ENCODE measurements around the gene TCP1. TPM values are rescaled to one million over a fixed set of nuclear protein-coding genes. Genes with fewer than 3 reads are reported as not detected.

The TCP1 gene
- polyA plus RNA-seq, 1 donor from 2014 or later, result 379 TPM

DNA sequence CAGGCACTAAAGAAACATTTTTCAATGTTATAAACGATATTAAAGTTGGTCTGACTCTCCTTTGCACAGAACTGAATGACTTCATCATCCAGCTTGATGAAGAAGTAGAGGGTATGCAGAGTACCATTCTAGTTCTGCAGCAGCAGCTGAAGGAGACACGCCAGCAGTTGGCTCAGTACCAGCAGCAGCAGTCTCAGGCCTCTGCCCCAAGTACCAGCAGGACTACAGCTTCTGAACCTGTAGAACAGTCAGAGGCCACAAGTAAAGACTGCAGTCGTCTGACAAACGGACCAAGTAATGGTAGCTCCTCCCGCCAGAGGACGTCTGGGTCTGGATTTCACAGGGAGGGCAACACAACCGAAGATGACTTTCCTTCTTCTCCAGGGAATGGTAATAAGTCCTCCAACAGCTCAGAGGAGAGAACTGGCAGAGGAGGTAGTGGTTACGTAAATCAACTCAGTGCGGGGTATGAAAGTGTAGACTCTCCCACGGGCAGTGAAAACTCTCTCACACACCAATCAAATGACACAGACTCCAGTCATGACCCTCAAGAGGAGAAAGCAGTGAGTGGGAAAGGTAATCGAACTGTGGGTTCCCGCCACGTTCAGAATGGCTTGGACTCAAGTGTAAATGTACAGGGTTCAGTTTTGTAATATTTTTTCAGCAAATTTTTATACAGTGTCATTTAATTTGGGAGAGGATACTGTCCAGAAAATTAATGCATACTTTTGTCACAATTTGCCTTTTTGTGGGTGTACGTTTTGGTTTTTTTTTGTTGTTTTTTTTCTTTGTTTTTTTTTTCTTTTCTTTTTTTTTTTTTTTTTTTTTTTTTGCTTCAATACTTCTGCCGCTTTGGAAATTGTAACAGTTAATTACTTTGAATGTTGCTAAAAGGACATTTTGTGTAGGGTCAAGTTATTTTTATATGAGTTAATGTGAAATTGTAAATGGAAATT is 34.2 kb downstream of the TCP1 start:
- TF ChIP-seq RAD21 (conservative IDR thresholded peaks at IDR 0.05) (no peak), EP300 (conservative IDR thresholded peaks at IDR 0.05; ENCODE audit: poor library complexity, severe bottlenecking) (no peak), SMC3 (conservative IDR thresholded peaks at IDR 0.05; ENCODE audit: poor library complexity) (no peak), MXI1 (conservative IDR thresholded peaks at IDR 0.05; ENCODE audit: poor library complexity, severe bottlenecking) (no peak), EZH2 (IDR thresholded peaks at IDR 0.05; ENCODE audit: borderline replicate concordance, insufficient read depth, low read length, poor library complexity, severe bottlenecking) (no peak), POLR2AphosphoS5 (IDR thresholded peaks at IDR 0.05) (no peak), TAF1 (IDR thresholded peaks at IDR 0.05; ENCODE audit: low read depth) (no peak)
- TF ChIP-seq, protein P1, sequence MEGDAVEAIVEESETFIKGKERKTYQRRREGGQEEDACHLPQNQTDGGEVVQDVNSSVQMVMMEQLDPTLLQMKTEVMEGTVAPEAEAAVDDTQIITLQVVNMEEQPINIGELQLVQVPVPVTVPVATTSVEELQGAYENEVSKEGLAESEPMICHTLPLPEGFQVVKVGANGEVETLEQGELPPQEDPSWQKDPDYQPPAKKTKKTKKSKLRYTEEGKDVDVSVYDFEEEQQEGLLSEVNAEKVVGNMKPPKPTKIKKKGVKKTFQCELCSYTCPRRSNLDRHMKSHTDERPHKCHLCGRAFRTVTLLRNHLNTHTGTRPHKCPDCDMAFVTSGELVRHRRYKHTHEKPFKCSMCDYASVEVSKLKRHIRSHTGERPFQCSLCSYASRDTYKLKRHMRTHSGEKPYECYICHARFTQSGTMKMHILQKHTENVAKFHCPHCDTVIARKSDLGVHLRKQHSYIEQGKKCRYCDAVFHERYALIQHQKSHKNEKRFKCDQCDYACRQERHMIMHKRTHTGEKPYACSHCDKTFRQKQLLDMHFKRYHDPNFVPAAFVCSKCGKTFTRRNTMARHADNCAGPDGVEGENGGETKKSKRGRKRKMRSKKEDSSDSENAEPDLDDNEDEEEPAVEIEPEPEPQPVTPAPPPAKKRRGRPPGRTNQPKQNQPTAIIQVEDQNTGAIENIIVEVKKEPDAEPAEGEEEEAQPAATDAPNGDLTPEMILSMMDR (IDR thresholded peaks at IDR 0.05; ENCODE audit: poor library complexity, severe bottlenecking), result no peak
- TF ChIP-seq, protein P2, sequence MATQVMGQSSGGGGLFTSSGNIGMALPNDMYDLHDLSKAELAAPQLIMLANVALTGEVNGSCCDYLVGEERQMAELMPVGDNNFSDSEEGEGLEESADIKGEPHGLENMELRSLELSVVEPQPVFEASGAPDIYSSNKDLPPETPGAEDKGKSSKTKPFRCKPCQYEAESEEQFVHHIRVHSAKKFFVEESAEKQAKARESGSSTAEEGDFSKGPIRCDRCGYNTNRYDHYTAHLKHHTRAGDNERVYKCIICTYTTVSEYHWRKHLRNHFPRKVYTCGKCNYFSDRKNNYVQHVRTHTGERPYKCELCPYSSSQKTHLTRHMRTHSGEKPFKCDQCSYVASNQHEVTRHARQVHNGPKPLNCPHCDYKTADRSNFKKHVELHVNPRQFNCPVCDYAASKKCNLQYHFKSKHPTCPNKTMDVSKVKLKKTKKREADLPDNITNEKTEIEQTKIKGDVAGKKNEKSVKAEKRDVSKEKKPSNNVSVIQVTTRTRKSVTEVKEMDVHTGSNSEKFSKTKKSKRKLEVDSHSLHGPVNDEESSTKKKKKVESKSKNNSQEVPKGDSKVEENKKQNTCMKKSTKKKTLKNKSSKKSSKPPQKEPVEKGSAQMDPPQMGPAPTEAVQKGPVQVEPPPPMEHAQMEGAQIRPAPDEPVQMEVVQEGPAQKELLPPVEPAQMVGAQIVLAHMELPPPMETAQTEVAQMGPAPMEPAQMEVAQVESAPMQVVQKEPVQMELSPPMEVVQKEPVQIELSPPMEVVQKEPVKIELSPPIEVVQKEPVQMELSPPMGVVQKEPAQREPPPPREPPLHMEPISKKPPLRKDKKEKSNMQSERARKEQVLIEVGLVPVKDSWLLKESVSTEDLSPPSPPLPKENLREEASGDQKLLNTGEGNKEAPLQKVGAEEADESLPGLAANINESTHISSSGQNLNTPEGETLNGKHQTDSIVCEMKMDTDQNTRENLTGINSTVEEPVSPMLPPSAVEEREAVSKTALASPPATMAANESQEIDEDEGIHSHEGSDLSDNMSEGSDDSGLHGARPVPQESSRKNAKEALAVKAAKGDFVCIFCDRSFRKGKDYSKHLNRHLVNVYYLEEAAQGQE (IDR thresholded peaks at IDR 0.05; ENCODE audit: borderline replicate concordance), result no peak
- no peak overlapping the region for H3K4me3 ChIP-seq (ENCODE audit: low read length)
- H3K27me3 ChIP-seq (ENCODE audit: insufficient read depth, low read depth, low read length), result no peaks in the 10 kb centered on the region
- H3K9me3 ChIP-seq (ENCODE audit: low read length), result no peaks in the 10 kb centered on the region
- H3K27ac ChIP-seq (ENCODE audit: low read length), result no peak overlapping the region
- H4K20me1 ChIP-seq (ENCODE audit: insufficient read depth), result peaks cover 8% of the 10 kb centered on the region
- no peaks in the 10 kb centered on the region for H3F3A ChIP-seq (ENCODE audit: insufficient read depth, low read length, poor library complexity, severe bottlenecking)
- no peaks in the 10 kb centered on the region for H3K9me2 ChIP-seq (ENCODE audit: insufficient read depth, low read length)
- peaks cover 8% of the 10 kb centered on the region for H3K79me2 ChIP-seq (replicated peaks; ENCODE audit: insufficient read depth, low read length)
- no peak overlapping the region for H2AFZ ChIP-seq (ENCODE audit: low read depth, low read length)
- H3K9ac ChIP-seq (ENCODE audit: low read length), result no peak overlapping the region
- H3K36me3 ChIP-seq (ENCODE audit: insufficient read depth, low read length), result peaks cover 13% of the 10 kb centered on the region
- no peak overlapping the region for H3K4me2 ChIP-seq (ENCODE audit: low read length)

DNA sequence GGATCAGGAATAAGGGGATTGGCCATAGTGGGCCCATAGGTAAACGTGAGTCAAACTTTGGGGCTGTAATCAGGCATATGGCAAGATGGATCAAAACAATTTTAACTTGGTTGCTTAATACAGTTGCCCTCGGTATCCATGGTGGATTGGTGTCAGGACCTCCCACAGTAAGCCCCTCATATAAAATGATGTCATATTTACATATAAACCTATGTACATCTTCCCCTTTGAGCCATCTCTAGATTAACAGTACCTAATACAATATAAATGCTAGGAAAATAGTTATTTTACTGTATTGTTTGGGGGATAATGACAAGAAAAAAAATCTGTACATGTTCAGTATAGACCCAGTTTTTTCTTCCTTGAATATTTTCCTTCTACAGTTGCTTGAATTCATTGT is 35.0 kb downstream of the TCP1 start:
- Histone ChIP-seq H3K27me3 (ENCODE audit: insufficient read depth, low read depth, low read length) (no peaks in the 10 kb centered on the region), H3K27ac (ENCODE audit: low read length) (no peak overlapping the region), H3K9me2 (ENCODE audit: insufficient read depth, low read length) (no peaks in the 10 kb centered on the region), H3K79me2 (replicated peaks; ENCODE audit: insufficient read depth, low read length) (peaks cover 8% of the 10 kb centered on the region), H2AFZ (ENCODE audit: low read depth, low read length) (no peak overlapping the region), H3K4me3 (ENCODE audit: low read length) (no peak overlapping the region), H3K9ac (ENCODE audit: low read length) (no peak overlapping the region), H3K36me3 (ENCODE audit: insufficient read depth, low read length) (peaks cover 13% of the 10 kb centered on the region), H3F3A (ENCODE audit: insufficient read depth, low read length, poor library complexity, severe bottlenecking) (no peaks in the 10 kb centered on the region), H4K20me1 (ENCODE audit: insufficient read depth) (peaks cover 8% of the 10 kb centered on the region), H3K4me2 (ENCODE audit: low read length) (no peak overlapping the region), H3K9me3 (ENCODE audit: low read length) (no peaks in the 10 kb centered on the region)
- TF ChIP-seq, protein P2 (IDR thresholded peaks at IDR 0.05; ENCODE audit: borderline replicate concordance), result no peak
- TF ChIP-seq MXI1 (conservative IDR thresholded peaks at IDR 0.05; ENCODE audit: poor library complexity, severe bottlenecking), result no peak
- no peak for TF ChIP-seq TAF1 (IDR thresholded peaks at IDR 0.05; ENCODE audit: low read depth)
- TF ChIP-seq EP300 (conservative IDR thresholded peaks at IDR 0.05; ENCODE audit: poor library complexity, severe bottlenecking), result no peak
- no peak for TF ChIP-seq EZH2 (IDR thresholded peaks at IDR 0.05; ENCODE audit: borderline replicate concordance, insufficient read depth, low read length, poor library complexity, severe bottlenecking)
- TF ChIP-seq SMC3 (conservative IDR thresholded peaks at IDR 0.05; ENCODE audit: poor library complexity), result no peak
- TF ChIP-seq, protein P1 (IDR thresholded peaks at IDR 0.05; ENCODE audit: poor library complexity, severe bottlenecking), result no peak
- no peak for TF ChIP-seq POLR2AphosphoS5 (IDR thresholded peaks at IDR 0.05)
- TF ChIP-seq RAD21 (conservative IDR thresholded peaks at IDR 0.05), result no peak

Data from neural cell (in vitro differentiated cells).